HG02943 (cell line): ENCODE results near the gene PIK3CB.
"Not testable (repeated sequence)": the region's sequence is repeated elsewhere in the genome, so short reads cannot be mapped to it uniquely, and the experiment has no call there.

Experiments
- ATAC-seq: cut with Tn5 transposase; IDR thresholded peaks from one replicate; pipeline ENCODE4 v1.9.1; 2021; ENCODE audit warnings: mild to moderate bottlenecking, low read depth, moderate library complexity; ENCODE audit not compliant: unreplicated experiment

The PIK3CB gene

GRCh38 chr3:138768946-138769345, 65.8 kb downstream of the PIK3CB start:
- no peak for ATAC-seq

GRCh38 chr3:138768125-138768524, 66.6 kb downstream of the PIK3CB start:
- no peak for ATAC-seq

- no peak for ATAC-seq
These were observed 67.1 kb downstream of the PIK3CB start for GRCh38 chr3:138767498-138768104.

GRCh38 chr3:138761002-138761401, 73.7 kb downstream of the PIK3CB start:
- ATAC-seq, result no peak

- no peak for ATAC-seq
These were observed 86.5 kb downstream of the PIK3CB start for GRCh38 chr3:138748190-138748589.

- no peak for ATAC-seq
These were observed 87.5 kb downstream of the PIK3CB start for GRCh38 chr3:138747225-138747624.

- no peak for ATAC-seq
These were observed 94.7 kb downstream of the PIK3CB start for GRCh38 chr3:138740072-138740471.

- ATAC-seq, result no peak
These were observed 102.3 kb downstream of the PIK3CB start for GRCh38 chr3:138732456-138732855.

- no peak for ATAC-seq
These were observed 107.6 kb downstream of the PIK3CB start for GRCh38 chr3:138726946-138727730.

GRCh38 chr3:138726042-138726441, 108.7 kb downstream of the PIK3CB start:
- not testable (repeated sequence) for ATAC-seq

GRCh38 chr3:138725116-138725515, 109.6 kb downstream of the PIK3CB start:
- no peak for ATAC-seq

- ATAC-seq, result no peak
These were observed 110.3 kb downstream of the PIK3CB start for GRCh38 chr3:138724443-138724842.

- ATAC-seq, result no peak
These were observed 115.9 kb downstream of the PIK3CB start for GRCh38 chr3:138718849-138719248.

- no peak for ATAC-seq
These were observed 117.4 kb downstream of the PIK3CB start for GRCh38 chr3:138717348-138717747.

GRCh38 chr3:138712086-138712485, 122.6 kb downstream of the PIK3CB start:
- ATAC-seq, result no peak

GRCh38 chr3:138705675-138706074, 129.1 kb downstream of the PIK3CB start:
- ATAC-seq, result no peak

- no peak for ATAC-seq
These were observed 137.9 kb downstream of the PIK3CB start for GRCh38 chr3:138696666-138697370.

GRCh38 chr3:138694287-138695007, 140.3 kb downstream of the PIK3CB start:
- no peak for ATAC-seq

- ATAC-seq, result no peak
These were observed 142.6 kb downstream of the PIK3CB start for GRCh38 chr3:138692152-138692551.

GRCh38 chr3:138691351-138691750, 143.4 kb downstream of the PIK3CB start:
- ATAC-seq, result no peak

- ATAC-seq, result no peak
These were observed 144.7 kb downstream of the PIK3CB start for GRCh38 chr3:138690036-138690435.
